HL-60 (cell line): Measurements from ENCODE around the gene VILL.
"Not testable (repeated sequence)": the region's sequence is repeated elsewhere in the genome, so short reads cannot be mapped to it uniquely, and the experiment has no call there.

Experiments
- DNase-seq, 2 experiments: peaks; one replicate each; pipeline ENCODE4 v3.0.0-alpha.2; 2010 to 2020; ENCODE audit warnings: low read depth in 1 of 2, low spot score in 1 of 2
- H3K27ac ChIP-seq: fragments of 250-450 bp; sonication (Bioruptor Pico); replicated peaks from 2 replicates; pipeline ENCODE4 v1.5.1; 2020; ENCODE audit warnings: mild to moderate bottlenecking, moderate library complexity
- H3K27me3 ChIP-seq: fragments of 250-450 bp; sonication (Bioruptor Pico); 2 replicates; pipeline ENCODE4 v1.5.1; 2021; ENCODE audit warnings: mild to moderate bottlenecking, moderate library complexity; ENCODE audit not compliant: insufficient read depth, poor library complexity, severe bottlenecking
- H3K4me3 ChIP-seq: replicated peaks from 2 replicates; pipeline ENCODE4 v1.5.1; 2011; ENCODE audit warnings: mild to moderate bottlenecking, control low read depth, low read length; ENCODE audit not compliant: insufficient read depth
- CTCF ChIP-seq: IDR thresholded peaks from one replicate; pipeline ENCODE4 v1.5.1; 2011; ENCODE audit warnings: low read length, control low read depth, inconsistent platforms; ENCODE audit not compliant: insufficient read depth
- GABPA ChIP-seq: IDR thresholded peaks from 2 replicates; pipeline ENCODE4 v1.6.1; 2012; ENCODE audit warnings: low read depth
- POLR2AphosphoS5 ChIP-seq: IDR thresholded peaks from 2 replicates; pipeline ENCODE4 v1.6.1; 2012; ENCODE audit warnings: low read depth
- SPI1 ChIP-seq: IDR thresholded peaks from 2 replicates; pipeline ENCODE4 v1.6.1; 2012; ENCODE audit warnings: low read depth, mild to moderate bottlenecking, borderline replicate concordance
- TF ChIP-seq, protein P1 (sequence below): IDR thresholded peaks from 2 replicates; pipeline ENCODE4 v1.6.1; 2012; ENCODE audit warnings: low read depth; ENCODE audit not compliant: insufficient replicate concordance

Gene VILL

DNA sequence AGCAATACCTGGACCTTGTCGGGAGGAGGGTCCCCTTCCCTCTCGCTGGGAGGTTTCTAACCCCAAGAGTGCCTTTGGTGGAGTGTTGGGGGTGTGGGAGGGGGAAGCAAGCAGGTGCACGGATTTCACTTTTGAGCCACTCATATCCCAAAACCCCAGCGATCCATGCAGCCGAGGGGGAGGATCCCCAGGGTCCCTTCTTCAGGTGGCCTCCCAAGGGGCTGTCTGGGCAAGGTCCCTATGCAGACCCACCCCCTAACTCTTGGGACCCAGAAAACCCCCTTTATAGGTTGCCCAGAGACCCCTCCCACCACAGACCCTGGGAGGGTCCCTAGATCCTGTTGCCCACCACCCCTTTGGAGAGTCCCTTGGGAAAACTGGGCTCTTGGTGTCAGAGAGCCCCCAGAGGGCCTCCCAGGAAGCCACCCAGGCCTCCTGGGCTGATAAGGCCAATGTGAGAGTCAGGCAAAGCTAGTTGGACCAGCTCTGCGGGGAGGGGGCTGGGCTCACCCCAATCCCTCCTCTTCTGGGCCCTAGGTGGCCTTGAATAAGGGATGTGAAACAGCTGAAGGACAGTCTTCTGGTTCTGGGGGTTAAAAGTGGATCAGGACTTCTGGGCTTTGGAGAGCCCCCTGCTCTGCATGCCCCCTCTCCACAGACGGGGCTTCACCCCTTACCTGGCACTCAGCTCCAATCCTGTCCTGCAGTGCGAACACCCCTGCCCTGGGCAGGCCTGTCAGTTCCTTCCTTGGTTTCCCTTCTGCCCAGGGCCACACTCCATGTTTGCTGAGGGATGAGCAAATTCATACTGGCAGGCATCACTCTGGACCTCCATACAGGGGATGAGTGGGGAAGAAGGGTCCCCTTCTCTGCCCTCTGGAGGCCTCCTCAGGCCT, 39.8 kb downstream of the VILL start:
- no peak for DNase-seq
- no peak for TF ChIP-seq POLR2AphosphoS5
- TF ChIP-seq CTCF: no peak
- no peak for TF ChIP-seq GABPA
- no peak for TF ChIP-seq SPI1
- TF ChIP-seq, protein P1, sequence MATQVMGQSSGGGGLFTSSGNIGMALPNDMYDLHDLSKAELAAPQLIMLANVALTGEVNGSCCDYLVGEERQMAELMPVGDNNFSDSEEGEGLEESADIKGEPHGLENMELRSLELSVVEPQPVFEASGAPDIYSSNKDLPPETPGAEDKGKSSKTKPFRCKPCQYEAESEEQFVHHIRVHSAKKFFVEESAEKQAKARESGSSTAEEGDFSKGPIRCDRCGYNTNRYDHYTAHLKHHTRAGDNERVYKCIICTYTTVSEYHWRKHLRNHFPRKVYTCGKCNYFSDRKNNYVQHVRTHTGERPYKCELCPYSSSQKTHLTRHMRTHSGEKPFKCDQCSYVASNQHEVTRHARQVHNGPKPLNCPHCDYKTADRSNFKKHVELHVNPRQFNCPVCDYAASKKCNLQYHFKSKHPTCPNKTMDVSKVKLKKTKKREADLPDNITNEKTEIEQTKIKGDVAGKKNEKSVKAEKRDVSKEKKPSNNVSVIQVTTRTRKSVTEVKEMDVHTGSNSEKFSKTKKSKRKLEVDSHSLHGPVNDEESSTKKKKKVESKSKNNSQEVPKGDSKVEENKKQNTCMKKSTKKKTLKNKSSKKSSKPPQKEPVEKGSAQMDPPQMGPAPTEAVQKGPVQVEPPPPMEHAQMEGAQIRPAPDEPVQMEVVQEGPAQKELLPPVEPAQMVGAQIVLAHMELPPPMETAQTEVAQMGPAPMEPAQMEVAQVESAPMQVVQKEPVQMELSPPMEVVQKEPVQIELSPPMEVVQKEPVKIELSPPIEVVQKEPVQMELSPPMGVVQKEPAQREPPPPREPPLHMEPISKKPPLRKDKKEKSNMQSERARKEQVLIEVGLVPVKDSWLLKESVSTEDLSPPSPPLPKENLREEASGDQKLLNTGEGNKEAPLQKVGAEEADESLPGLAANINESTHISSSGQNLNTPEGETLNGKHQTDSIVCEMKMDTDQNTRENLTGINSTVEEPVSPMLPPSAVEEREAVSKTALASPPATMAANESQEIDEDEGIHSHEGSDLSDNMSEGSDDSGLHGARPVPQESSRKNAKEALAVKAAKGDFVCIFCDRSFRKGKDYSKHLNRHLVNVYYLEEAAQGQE: no peak
- H3K27me3 ChIP-seq: peaks cover 34% of the 10 kb centered on the region
- no peak overlapping the region for H3K27ac ChIP-seq
- H3K4me3 ChIP-seq: no peak overlapping the region

- H3K27ac ChIP-seq: no peak overlapping the region
- no peak for DNase-seq
- no peak overlapping the region for H3K4me3 ChIP-seq
- TF ChIP-seq, protein P1: no peak
- no peak for TF ChIP-seq CTCF
- no peak for TF ChIP-seq POLR2AphosphoS5
- no peak for TF ChIP-seq SPI1
- TF ChIP-seq GABPA: no peak
- H3K27me3 ChIP-seq: peaks cover 34% of the 10 kb centered on the region
Measured at GRCh38 chr3:38031022-38031994, 40.7 kb downstream of the VILL start.

DNA sequence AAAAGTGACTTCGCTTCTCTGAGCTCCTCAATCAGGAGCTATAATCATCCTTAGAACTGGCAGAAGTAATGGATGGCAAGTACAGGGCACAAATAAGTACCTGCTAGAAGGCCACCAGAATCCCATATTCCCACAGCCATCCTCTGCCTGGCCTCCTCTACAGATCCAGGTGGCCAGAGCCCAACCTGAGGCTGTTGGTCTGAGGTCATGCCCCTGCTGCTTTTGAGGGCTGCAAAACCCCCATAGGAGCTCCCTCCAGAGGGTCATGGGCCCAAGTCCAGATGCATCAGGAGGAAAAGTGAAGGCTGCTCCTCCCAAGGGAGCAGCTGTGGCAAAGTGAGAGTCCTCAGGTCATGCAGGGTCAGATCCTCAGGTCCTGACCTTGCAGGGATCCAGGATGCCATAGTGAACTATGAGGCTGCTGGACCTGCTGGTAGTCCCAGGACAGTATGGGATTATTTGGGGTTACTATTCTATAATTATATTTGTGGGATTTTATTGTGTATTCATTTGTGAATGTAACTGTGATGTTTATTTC, 41.8 kb downstream of the VILL start:
- TF ChIP-seq SPI1 (no peak), CTCF (no peak), GABPA (no peak), POLR2AphosphoS5 (no peak)
- TF ChIP-seq, protein P1: no peak
- Histone ChIP-seq H3K4me3 (no peak overlapping the region), H3K27ac (no peak overlapping the region), H3K27me3 (peaks cover 34% of the 10 kb centered on the region)
- no peak for DNase-seq

- peaks cover 24% of the 10 kb centered on the region for H3K27me3 ChIP-seq
- not testable (repeated sequence) for H3K27ac ChIP-seq, DNase-seq, H3K4me3 ChIP-seq
Measured at GRCh38 chr3:38033586-38033985, 43.0 kb downstream of the VILL start.

DNA sequence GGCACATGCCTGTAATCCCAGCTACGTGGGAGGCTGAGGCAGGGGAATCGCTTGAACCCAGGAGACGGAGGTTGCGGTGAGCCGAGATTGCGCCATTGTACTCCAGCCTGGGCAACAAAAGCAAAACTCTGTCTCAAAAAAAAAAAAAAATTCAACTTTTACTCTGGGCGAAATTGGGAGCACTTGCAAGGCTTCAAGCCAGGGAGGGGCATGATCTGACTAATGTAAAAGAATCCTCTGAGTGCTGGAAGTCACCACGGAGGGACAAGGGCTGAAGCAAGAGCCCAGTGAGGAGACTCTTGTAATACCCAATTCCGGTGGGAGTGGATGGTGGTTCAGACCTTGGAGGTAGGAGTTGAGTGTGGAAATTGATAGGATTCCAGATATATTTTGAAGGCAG, 43.7 kb downstream of the VILL start:
- DNase-seq, H3K27ac ChIP-seq, H3K4me3 ChIP-seq: not testable (repeated sequence)
- H3K27me3 ChIP-seq: peaks cover 18% of the 10 kb centered on the region
